MG63 (cell line): ENCODE measurements around the gene RASGRP3. TPM values are rescaled to one million over a fixed set of nuclear protein-coding genes. Genes with fewer than 3 reads are reported as not detected.

ENCODE experiments used
- DNase-seq: peaks from one replicate; pipeline ENCODE4 v3.0.0-alpha.2; 2020
- H3K27me3 ChIP-seq: fragments of 250-450 bp; sonication (Bioruptor Pico); 2 replicates; pipeline ENCODE4 v1.5.1; 2020; ENCODE audit warnings: mild to moderate bottlenecking, moderate library complexity
- H3K36me3 ChIP-seq: fragments of 250-450 bp; sonication (Bioruptor Pico); 2 replicates; pipeline ENCODE4 v1.5.1; 2020; ENCODE audit warnings: mild to moderate bottlenecking, moderate library complexity
- H3K4me3 ChIP-seq: fragments of 250-450 bp; sonication (Bioruptor Pico); 2 replicates; pipeline ENCODE4 v1.5.1; 2020; ENCODE audit warnings: mild to moderate bottlenecking, moderate library complexity
- H3K9me3 ChIP-seq: fragments of 250-450 bp; sonication (Bioruptor Pico); 2 replicates; pipeline ENCODE4 v1.5.1; 2020; ENCODE audit warnings: mild to moderate bottlenecking, moderate library complexity
- total RNA-seq: library from RNA; depleted of rRNA; stranded (reverse); fragments of >200 nt; shearing (Covaris generic); gene quantifications from 2 replicates; pipeline ENCODE4 v1.2.3, GENCODE V29; 2014; ENCODE audit warnings: low replicate concordance; rRNA removed

RASGRP3 gene
- total RNA-seq, 1 experiment from 2014 or later: 3.9 TPM

GRCh38 chr2:33606622-33607021 is 130.2 kb downstream of the RASGRP3 start:
- DNase-seq: no peak
- Histone ChIP-seq H3K4me3 (no peak overlapping the region), H3K27me3 (no peaks in the 10 kb centered on the region), H3K36me3 (no peaks in the 10 kb centered on the region), H3K9me3 (no peaks in the 10 kb centered on the region)

- H3K4me3 ChIP-seq: no peak overlapping the region
- DNase-seq: no peak
- no peaks in the 10 kb centered on the region for H3K36me3 ChIP-seq
- H3K9me3 ChIP-seq: no peaks in the 10 kb centered on the region
- H3K27me3 ChIP-seq: no peaks in the 10 kb centered on the region
Observed at GRCh38 chr2:33607251-33607721, 130.8 kb downstream of the RASGRP3 start.

- H3K4me3 ChIP-seq: no peak overlapping the region
- H3K27me3 ChIP-seq: no peaks in the 10 kb centered on the region
- H3K36me3 ChIP-seq: no peaks in the 10 kb centered on the region
- DNase-seq: no peak
- H3K9me3 ChIP-seq: no peaks in the 10 kb centered on the region
Observed at GRCh38 chr2:33607905-33608304, 131.5 kb downstream of the RASGRP3 start.

DNA sequence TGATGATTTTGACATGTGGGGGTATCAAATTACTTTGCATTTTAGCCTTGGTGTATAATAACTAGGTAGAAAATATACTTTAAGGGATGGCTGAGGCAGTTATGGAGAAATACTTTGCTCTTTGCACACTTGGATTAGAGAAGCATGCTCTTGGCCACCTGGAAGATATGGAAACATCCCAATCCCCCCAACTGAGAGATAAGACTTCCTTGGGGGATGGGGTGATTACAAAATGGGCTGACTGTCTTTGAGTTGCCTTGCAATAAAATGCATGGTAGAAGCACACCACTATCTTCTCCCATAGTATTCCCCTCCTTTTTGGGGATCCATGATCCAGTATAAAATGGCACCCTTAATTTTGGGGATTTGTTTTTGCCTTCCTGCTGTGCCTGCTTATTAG is 137.7 kb downstream of the RASGRP3 start:
- H3K27me3 ChIP-seq: no peaks in the 10 kb centered on the region
- peaks cover 15% of the 10 kb centered on the region for H3K9me3 ChIP-seq
- DNase-seq: no peak
- H3K4me3 ChIP-seq: no peak overlapping the region
- no peaks in the 10 kb centered on the region for H3K36me3 ChIP-seq

Other genes starting within 250 kb of the RASGRP3 start
- gene FAM98A, start 122.7 kb downstream of the RASGRP3 start, total RNA-seq: 31.1 and 37.5 TPM in 2 replicates